ENCODE data around the gene ANKZF1. TPM values are rescaled to one million over a fixed set of nuclear protein-coding genes. Genes with fewer than 3 reads are reported as not detected.
A peak's percentile ranks its signal among the peaks of the same experiment; 100 is the strongest.

Gene ANKZF1
- total RNA-seq, 4 donors from 2014 or later, result 38.6 to 252 (median 61.7) TPM

DNA sequence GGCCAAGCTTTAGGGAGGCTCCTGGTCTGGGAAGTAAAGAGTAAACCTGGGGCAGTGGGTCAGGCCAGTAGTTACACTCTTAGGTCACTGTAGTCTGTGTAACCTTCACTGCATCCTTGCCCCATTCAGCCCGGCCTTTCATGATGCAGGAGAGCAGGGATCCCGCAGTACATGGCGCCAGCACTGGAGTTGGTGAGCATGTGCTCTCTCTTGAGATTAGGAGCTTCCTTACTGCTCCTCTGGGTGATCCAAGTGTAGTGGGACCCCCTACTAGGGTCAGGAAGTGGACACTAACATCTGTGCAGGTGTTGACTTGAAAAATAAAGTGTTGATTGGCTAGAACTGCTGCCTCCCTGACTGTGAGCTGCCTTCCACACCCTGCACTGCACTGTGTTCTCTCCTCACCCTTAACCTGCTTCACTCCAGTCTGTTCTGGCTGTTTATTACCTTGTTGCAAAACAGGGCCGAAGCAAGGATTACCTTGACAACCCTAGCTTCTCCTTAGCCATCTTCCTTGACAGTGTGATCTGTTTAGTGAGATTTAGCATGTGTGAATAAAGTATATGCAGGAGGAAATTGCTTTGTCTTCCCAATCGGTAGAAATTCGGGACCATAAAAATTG is 46.3 kb upstream of the ANKZF1 start:
- Histone ChIP-seq H3K4me1 (peaks cover 18% of the 10 kb centered on the region), H3K27me3 (no peaks in the 10 kb centered on the region), H3K27ac (no peak overlapping the region), H3K4me3 (no peak overlapping the region), H3K9me3 (no peaks in the 10 kb centered on the region), H3K36me3 (peaks cover 54% of the 10 kb centered on the region)
- 91% methylated on average over 6 of the region's 6 CpGs for WGBS
- no peak for TF ChIP-seq POLR2A (IDR thresholded peaks at IDR 0.05)
- TF ChIP-seq, protein P1, sequence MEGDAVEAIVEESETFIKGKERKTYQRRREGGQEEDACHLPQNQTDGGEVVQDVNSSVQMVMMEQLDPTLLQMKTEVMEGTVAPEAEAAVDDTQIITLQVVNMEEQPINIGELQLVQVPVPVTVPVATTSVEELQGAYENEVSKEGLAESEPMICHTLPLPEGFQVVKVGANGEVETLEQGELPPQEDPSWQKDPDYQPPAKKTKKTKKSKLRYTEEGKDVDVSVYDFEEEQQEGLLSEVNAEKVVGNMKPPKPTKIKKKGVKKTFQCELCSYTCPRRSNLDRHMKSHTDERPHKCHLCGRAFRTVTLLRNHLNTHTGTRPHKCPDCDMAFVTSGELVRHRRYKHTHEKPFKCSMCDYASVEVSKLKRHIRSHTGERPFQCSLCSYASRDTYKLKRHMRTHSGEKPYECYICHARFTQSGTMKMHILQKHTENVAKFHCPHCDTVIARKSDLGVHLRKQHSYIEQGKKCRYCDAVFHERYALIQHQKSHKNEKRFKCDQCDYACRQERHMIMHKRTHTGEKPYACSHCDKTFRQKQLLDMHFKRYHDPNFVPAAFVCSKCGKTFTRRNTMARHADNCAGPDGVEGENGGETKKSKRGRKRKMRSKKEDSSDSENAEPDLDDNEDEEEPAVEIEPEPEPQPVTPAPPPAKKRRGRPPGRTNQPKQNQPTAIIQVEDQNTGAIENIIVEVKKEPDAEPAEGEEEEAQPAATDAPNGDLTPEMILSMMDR (IDR thresholded peaks at IDR 0.05), result no peak
- DNase-seq (ENCODE audit: low spot score in 2 of 2), result peak in 1 of 2 donors; percentile 37

DNA sequence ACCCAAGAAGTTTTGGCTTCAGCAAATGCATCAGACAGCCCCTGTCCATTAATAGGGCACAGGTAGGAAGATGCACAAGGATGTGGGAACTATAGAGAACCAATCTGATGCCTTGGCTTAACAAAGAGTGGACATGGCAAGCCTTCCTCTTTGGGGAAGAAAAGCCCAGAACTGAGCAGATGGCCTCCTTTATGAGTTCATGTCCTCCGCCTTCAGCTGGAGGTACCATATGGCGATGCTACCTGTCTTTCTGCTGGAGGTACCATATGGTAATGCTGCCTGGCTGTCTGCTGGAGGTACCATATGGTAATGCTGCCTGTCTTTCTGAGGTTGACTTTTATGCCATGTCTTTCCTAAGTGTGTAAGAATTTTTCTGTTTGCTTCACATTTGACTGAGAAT is 45.5 kb upstream of the ANKZF1 start:
- no peaks in the 10 kb centered on the region for H3K9me3 ChIP-seq
- H3K4me1 ChIP-seq, result peaks cover 11% of the 10 kb centered on the region
- 88% methylated on average over 2 of the region's 2 CpGs for WGBS
- no peak overlapping the region for H3K4me3 ChIP-seq
- H3K36me3 ChIP-seq, result peaks cover 54% of the 10 kb centered on the region
- H3K27ac ChIP-seq, result no peak overlapping the region
- TF ChIP-seq, protein P1 (IDR thresholded peaks at IDR 0.05), result no peak
- TF ChIP-seq POLR2AphosphoS5 (IDR thresholded peaks at IDR 0.05) (no peak), POLR2A (IDR thresholded peaks at IDR 0.05) (no peak), EP300 (IDR thresholded peaks at IDR 0.05) (no peak)
- peak in 1 of 2 donors; percentile 2 for DNase-seq (ENCODE audit: low spot score in 2 of 2)
- no peaks in the 10 kb centered on the region for H3K27me3 ChIP-seq

DNA sequence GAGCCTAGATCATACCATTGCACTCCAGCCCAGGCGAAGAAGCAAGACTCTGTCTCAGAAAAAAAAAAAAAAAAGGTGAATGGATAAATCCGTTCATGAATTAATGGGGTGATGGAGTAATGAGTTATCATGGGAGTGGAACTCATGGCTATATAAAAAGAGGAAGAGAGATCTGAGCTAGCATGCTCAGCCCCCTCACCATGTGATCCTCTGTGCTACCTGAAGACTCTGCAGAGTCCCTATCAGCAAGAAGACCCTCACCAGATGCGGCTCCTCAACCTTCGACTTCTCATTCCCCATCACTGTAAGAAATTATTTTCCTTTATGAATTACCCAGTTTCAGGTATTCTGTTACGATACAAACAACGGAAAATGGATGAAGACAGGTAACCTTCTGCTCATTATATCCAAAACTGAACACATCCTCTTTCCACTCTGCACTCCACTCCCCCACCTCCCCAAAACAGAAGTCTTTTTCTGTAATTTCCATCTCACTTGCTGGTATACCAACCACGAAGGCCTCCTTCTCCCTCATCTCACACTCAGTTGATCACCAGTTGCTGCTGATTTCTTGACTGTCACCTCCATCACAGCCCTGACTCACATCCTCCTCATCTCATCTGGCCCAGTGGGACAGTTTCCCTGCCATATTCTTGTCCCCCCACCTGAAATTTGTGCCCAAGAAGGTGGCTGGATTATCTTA is 42.7 kb upstream of the ANKZF1 start:
- Histone ChIP-seq H3K4me1 (no peaks in the 10 kb centered on the region), H3K4me3 (no peak overlapping the region), H3K9me3 (no peaks in the 10 kb centered on the region), H3K36me3 (peaks cover 28% of the 10 kb centered on the region), H3K27me3 (no peaks in the 10 kb centered on the region), H3K27ac (no peak overlapping the region)
- TF ChIP-seq EP300 (IDR thresholded peaks at IDR 0.05) (no peak), POLR2AphosphoS5 (IDR thresholded peaks at IDR 0.05) (no peak), POLR2A (IDR thresholded peaks at IDR 0.05) (no peak)
- TF ChIP-seq, protein P1 (IDR thresholded peaks at IDR 0.05), result no peak
- peak in 1 of 2 donors; percentile 6 for DNase-seq (ENCODE audit: low spot score in 2 of 2)
- 85% methylated on average over 7 of the region's 7 CpGs for WGBS

DNA sequence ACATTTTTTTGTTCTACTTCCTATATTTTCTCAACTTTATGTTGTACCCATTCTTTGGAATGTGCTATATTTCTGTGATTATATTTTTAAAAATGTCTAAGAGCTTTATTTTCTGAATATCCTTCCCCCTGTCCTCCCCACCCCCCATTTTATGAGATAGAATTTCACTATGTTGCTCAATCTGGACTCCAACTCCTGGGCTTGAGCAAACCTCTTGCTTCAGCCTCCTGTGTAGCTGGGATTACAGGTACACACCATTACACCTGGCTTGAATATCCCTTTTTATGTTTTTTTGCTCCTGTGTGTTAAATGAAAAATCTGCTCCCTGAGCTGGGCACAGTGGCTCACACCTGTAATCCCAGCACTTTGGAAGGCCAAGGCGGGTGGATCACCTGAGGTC is 32.2 kb upstream of the ANKZF1 start:
- 94% methylated on average over 1 of the region's 1 CpG for WGBS
- no peak for TF ChIP-seq POLR2AphosphoS5 (IDR thresholded peaks at IDR 0.05)
- TF ChIP-seq EP300 (IDR thresholded peaks at IDR 0.05), result no peak
- TF ChIP-seq, protein P1 (IDR thresholded peaks at IDR 0.05), result no peak
- TF ChIP-seq POLR2A (IDR thresholded peaks at IDR 0.05), result no peak
- DNase-seq (ENCODE audit: low spot score in 2 of 2), result peak in 1 of 2 donors; percentile 5
- Histone ChIP-seq H3K9me3 (no peaks in the 10 kb centered on the region), H3K27ac (no peak overlapping the region), H3K4me1 (no peaks in the 10 kb centered on the region), H3K36me3 (no peaks in the 10 kb centered on the region), H3K27me3 (peaks cover 5% of the 10 kb centered on the region), H3K4me3 (no peak overlapping the region)

DNA sequence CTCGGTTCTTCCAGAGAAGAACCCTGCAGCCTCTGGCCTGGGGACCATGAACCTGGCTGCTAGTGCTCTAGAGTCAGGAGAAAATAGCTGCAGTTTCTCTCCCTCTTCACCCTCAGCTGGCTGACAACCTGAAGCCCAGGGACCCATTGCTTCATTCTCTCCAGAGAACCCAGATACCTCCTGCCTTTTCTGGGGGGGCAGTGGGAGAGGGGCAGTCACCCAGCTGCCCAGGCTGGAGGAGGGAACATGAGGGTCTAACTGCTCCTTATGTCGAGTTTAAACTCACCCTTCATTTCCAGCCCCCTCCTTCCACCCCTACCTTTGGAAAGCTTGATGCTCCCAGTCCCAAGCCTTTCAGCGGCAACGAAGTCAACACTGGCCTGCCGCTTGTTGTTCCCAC is 30.6 kb upstream of the ANKZF1 start:
- Histone ChIP-seq H3K4me1 (no peaks in the 10 kb centered on the region), H3K4me3 (no peak overlapping the region), H3K27ac (no peak overlapping the region), H3K9me3 (no peaks in the 10 kb centered on the region), H3K36me3 (no peaks in the 10 kb centered on the region), H3K27me3 (peaks cover 5% of the 10 kb centered on the region)
- WGBS, result 81% methylated on average over 4 of the region's 5 CpGs
- no peak for TF ChIP-seq POLR2AphosphoS5 (IDR thresholded peaks at IDR 0.05)
- TF ChIP-seq POLR2A (IDR thresholded peaks at IDR 0.05), result no peak
- TF ChIP-seq, protein P1 (IDR thresholded peaks at IDR 0.05), result no peak
- TF ChIP-seq EP300 (IDR thresholded peaks at IDR 0.05), result no peak
- DNase-seq (ENCODE audit: low spot score in 2 of 2), result peak in 1 of 2 donors; percentile 2

Measured in suprapubic skin (tissue), 4 donors.